ENCODE data around the gene PUS7. TPM values are rescaled to one million over a fixed set of nuclear protein-coding genes. Genes with fewer than 3 reads are reported as not detected.

The PUS7 gene
- polyA plus RNA-seq, 1 of the 3 experiments (the other 2 are of a cell fraction) = 18.8 TPM

DNA sequence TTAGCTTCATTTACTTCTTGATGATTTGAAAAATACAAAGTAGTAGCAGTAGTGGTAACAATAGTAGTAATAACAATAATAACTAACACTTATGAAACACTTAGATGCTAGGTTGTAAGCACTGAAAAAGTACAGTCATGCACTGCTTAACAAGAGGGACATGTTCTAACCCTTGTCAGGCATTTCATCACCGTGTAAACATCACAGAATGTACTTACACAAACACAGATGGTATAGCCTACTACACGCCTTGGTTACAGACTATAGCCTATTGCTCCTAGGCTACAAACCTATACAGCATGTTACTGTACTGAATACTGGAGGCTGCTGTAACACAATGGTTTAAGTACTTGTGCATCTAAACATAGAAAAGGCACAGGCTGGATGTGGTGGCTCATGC lies 60.6 kb downstream of the PUS7 start:
- Histone ChIP-seq H3K9me2 (no peaks in the 10 kb centered on the region), H3K36me3 (replicated peaks in 1 of 2; ENCODE audit: control insufficient read depth in 1 of 2, insufficient read depth in 2 of 2, low read length in 1 of 2) (peaks cover 26 to 48% of the 10 kb centered on the region in 2 experiments), H3K4me1 (ENCODE audit: control insufficient read depth in 1 of 2, insufficient read depth in 2 of 2, low read depth in 1 of 2, low read length in 1 of 2) (no peaks in the 10 kb centered on the region), H3K9me3 (no peaks in the 10 kb centered on the region), H2AFZ (ENCODE audit: low read depth) (no peak overlapping the region), H3K79me2 (ENCODE audit: insufficient read depth) (no peaks in the 10 kb centered on the region), H3K4me3 (ENCODE audit: low read depth in 2 of 2, low read length in 1 of 2) (no peak overlapping the region), H4K20me1 (ENCODE audit: insufficient read depth) (no peaks in the 10 kb centered on the region), H3K4me2 (no peak overlapping the region), H3K27ac (ENCODE audit: low read depth in 2 of 2, low read length in 1 of 2) (no peak overlapping the region), H3K27me3 (ENCODE audit: insufficient read depth) (no peaks in the 10 kb centered on the region), H3F3A (replicated peaks; ENCODE audit: insufficient read depth) (peaks cover 14% of the 10 kb centered on the region), H3K9ac (no peak overlapping the region)
- TF ChIP-seq TAF1 (IDR thresholded peaks at IDR 0.05; ENCODE audit: borderline replicate concordance, low read depth, low read length) = no peak
- no peak for TF ChIP-seq SMC3 (IDR thresholded peaks at IDR 0.05; ENCODE audit: low read depth, low read length)
- TF ChIP-seq, protein P1, sequence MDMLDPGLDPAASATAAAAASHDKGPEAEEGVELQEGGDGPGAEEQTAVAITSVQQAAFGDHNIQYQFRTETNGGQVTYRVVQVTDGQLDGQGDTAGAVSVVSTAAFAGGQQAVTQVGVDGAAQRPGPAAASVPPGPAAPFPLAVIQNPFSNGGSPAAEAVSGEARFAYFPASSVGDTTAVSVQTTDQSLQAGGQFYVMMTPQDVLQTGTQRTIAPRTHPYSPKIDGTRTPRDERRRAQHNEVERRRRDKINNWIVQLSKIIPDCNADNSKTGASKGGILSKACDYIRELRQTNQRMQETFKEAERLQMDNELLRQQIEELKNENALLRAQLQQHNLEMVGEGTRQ (IDR thresholded peaks at IDR 0.05; ENCODE audit: borderline replicate concordance, low read depth, low read length) = no peak
- no peak for DNase-seq
- ChIA-PET CTCF (interaction anchor here (0.8 to 1.0 kb wide), 2 partner anchors 22 to 60 kb away, joined by 3 read pairs; no protein-coding TSS in a partner anchor), POLR2A (no interaction called here)
- 95% methylated on average over 2 of the region's 2 CpGs for WGBS (ENCODE audit: low lambda C conversion rate)

DNA sequence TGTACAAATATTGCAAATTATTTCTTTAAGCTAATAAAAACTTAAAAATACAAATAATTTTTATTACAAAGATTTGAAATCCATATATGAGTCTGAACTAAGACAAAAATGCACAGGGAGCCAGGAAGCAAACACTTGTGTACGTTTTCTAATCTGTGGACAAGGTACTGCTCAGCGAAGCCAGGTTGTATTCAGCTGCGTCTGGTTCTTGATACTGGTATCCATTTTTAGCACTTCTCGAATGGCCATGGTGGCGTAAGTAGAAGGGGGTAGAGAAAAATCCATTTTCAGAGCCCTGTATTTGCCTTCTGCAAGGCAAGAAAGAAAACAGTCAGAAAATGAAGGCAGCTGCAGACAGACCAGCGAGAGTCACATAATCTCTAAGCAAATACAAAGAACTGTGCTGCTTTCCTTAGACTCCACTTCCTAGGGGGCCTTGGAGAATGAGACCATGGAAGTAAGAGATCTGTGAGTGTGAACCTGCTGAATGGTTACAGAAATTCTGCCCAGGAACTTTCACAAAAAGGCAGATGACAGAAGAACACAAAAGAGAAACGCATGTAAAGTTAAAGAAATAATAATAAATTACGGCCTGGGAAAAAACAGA lies 64.3 kb downstream of the PUS7 start:
- ChIA-PET POLR2A (no interaction called here), CTCF (interaction anchor here (0.6 to 1.1 kb wide), 3 partner anchors 27 to 69 kb away, joined by 3 to 6 read pairs (median 5); partner anchors contain the start of gene SRPK2)
- Histone ChIP-seq H3K4me2 (no peak overlapping the region), H3K4me1 (ENCODE audit: control insufficient read depth in 1 of 2, insufficient read depth in 2 of 2, low read depth in 1 of 2, low read length in 1 of 2) (peaks cover 0 to 19% of the 10 kb centered on the region in 2 experiments; a peak in 3 of 4 replicates), H3K27me3 (ENCODE audit: insufficient read depth) (no peaks in the 10 kb centered on the region), H3F3A (replicated peaks; ENCODE audit: insufficient read depth) (peaks cover 28% of the 10 kb centered on the region), H3K4me3 (ENCODE audit: low read depth in 2 of 2, low read length in 1 of 2) (no peak overlapping the region), H3K9me3 (no peaks in the 10 kb centered on the region), H4K20me1 (ENCODE audit: insufficient read depth) (no peaks in the 10 kb centered on the region), H3K9ac (no peak overlapping the region), H3K36me3 (replicated peaks in 1 of 2; ENCODE audit: control insufficient read depth in 1 of 2, insufficient read depth in 2 of 2, low read length in 1 of 2) (peaks cover 25 to 41% of the 10 kb centered on the region in 2 experiments), H3K27ac (ENCODE audit: low read depth in 2 of 2, low read length in 1 of 2) (no peak overlapping the region), H3K9me2 (no peaks in the 10 kb centered on the region), H3K79me2 (ENCODE audit: insufficient read depth) (no peaks in the 10 kb centered on the region), H2AFZ (ENCODE audit: low read depth) (no peak overlapping the region)
- DNase-seq = no peak
- TF ChIP-seq, protein P1 (IDR thresholded peaks at IDR 0.05; ENCODE audit: borderline replicate concordance, low read depth, low read length) = no peak
- 95% methylated on average over 8 of the region's 8 CpGs for WGBS (ENCODE audit: low lambda C conversion rate)

DNA sequence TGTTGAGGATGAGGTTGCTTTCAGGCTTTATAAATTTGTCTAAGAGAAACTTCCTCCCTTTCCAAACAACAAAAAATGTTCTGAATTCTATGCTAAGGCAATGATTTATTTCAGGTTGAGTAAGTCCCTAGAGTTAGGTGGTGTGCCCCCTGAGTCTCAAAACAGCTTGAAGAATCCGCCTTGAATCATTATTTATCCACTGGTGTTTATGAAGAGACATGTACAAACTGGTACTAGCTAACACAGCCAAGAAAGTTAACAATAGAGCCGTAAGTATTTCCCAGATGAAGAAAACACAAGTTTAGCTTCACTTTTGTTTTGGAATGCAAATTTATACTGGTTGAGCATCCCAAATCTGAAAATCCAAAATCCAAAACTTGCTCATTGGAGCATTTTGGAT lies 67.2 kb downstream of the PUS7 start:
- H3K9ac ChIP-seq = peak overlapping the region; percentile 4; the same call in 1 of the 2 replicates
- no peak for TF ChIP-seq FOXJ3 (CRISPR knock-in tag; IDR thresholded peaks at IDR 0.05)
- no peak for TF ChIP-seq RXRA (IDR thresholded peaks at IDR 0.05; ENCODE audit: borderline replicate concordance, low read depth)
- TF ChIP-seq RFX5 (IDR thresholded peaks at IDR 0.05; ENCODE audit: low read length) = no peak
- TF ChIP-seq EZH2phosphoT487 (IDR thresholded peaks at IDR 0.05; ENCODE audit: borderline replicate concordance, low read depth) = no peak
- TF ChIP-seq, protein P2, sequence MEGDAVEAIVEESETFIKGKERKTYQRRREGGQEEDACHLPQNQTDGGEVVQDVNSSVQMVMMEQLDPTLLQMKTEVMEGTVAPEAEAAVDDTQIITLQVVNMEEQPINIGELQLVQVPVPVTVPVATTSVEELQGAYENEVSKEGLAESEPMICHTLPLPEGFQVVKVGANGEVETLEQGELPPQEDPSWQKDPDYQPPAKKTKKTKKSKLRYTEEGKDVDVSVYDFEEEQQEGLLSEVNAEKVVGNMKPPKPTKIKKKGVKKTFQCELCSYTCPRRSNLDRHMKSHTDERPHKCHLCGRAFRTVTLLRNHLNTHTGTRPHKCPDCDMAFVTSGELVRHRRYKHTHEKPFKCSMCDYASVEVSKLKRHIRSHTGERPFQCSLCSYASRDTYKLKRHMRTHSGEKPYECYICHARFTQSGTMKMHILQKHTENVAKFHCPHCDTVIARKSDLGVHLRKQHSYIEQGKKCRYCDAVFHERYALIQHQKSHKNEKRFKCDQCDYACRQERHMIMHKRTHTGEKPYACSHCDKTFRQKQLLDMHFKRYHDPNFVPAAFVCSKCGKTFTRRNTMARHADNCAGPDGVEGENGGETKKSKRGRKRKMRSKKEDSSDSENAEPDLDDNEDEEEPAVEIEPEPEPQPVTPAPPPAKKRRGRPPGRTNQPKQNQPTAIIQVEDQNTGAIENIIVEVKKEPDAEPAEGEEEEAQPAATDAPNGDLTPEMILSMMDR (IDR thresholded peaks at IDR 0.05) = no peak
- TF ChIP-seq YY1 (IDR thresholded peaks at IDR 0.05; ENCODE audit: low read depth) = no peak
- TF ChIP-seq EP300 (IDR thresholded peaks at IDR 0.05; ENCODE audit: borderline replicate concordance in 1 of 2, low read depth in 1 of 2, low read length in 1 of 2) = no peak
- no peak for TF ChIP-seq NRF1 (IDR thresholded peaks at IDR 0.05; ENCODE audit: low read depth, low read length)
- TF ChIP-seq GABPA (IDR thresholded peaks at IDR 0.05; ENCODE audit: low read depth) = no peak
- TF ChIP-seq, protein P3, sequence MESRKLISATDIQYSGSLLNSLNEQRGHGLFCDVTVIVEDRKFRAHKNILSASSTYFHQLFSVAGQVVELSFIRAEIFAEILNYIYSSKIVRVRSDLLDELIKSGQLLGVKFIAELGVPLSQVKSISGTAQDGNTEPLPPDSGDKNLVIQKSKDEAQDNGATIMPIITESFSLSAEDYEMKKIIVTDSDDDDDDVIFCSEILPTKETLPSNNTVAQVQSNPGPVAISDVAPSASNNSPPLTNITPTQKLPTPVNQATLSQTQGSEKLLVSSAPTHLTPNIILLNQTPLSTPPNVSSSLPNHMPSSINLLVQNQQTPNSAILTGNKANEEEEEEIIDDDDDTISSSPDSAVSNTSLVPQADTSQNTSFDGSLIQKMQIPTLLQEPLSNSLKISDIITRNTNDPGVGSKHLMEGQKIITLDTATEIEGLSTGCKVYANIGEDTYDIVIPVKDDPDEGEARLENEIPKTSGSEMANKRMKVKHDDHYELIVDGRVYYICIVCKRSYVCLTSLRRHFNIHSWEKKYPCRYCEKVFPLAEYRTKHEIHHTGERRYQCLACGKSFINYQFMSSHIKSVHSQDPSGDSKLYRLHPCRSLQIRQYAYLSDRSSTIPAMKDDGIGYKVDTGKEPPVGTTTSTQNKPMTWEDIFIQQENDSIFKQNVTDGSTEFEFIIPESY (IDR thresholded peaks at IDR 0.05; ENCODE audit: borderline replicate concordance, low read depth) = no peak
- TF ChIP-seq JUND (IDR thresholded peaks at IDR 0.05) = no peak
- no peak for TF ChIP-seq GATA2 (CRISPR knock-in tag; IDR thresholded peaks at IDR 0.05)

More for the DNA sequence above, 67.2 kb downstream of the PUS7 start:
- H3K4me2 ChIP-seq = peak overlapping the region; percentile 54; the same call in 1 of the 2 replicates
- peaks cover 0 to 19% of the 10 kb centered on the region in 2 experiments; a peak in 3 of 4 replicates for H3K4me1 ChIP-seq (ENCODE audit: control insufficient read depth in 1 of 2, insufficient read depth in 2 of 2, low read depth in 1 of 2, low read length in 1 of 2)
- ChIA-PET CTCF (interaction anchor here (0.7 to 2.0 kb wide), 8 partner anchors 11 to 473 kb away, joined by 3 to 9 read pairs (median 4); no protein-coding TSS in a partner anchor), POLR2A (no interaction called here)
- no peaks in the 10 kb centered on the region for H3K79me2 ChIP-seq (ENCODE audit: insufficient read depth)
- no peaks in the 10 kb centered on the region for H4K20me1 ChIP-seq (ENCODE audit: insufficient read depth)
- DNase-seq = no peak
- H3K27ac ChIP-seq (ENCODE audit: low read depth in 2 of 2, low read length in 1 of 2) = peak overlapping the region; percentile 50 to 66; a peak in 3 of 4 replicates
- H3K36me3 ChIP-seq (replicated peaks in 1 of 2; ENCODE audit: control insufficient read depth in 1 of 2, insufficient read depth in 2 of 2, low read length in 1 of 2) = peaks cover 19 to 24% of the 10 kb centered on the region in 2 experiments
- no peak overlapping the region for H3K4me3 ChIP-seq (ENCODE audit: low read depth in 2 of 2, low read length in 1 of 2)
- H3K27me3 ChIP-seq (ENCODE audit: insufficient read depth) = no peaks in the 10 kb centered on the region
- H3K9me2 ChIP-seq = no peaks in the 10 kb centered on the region
- H3K9me3 ChIP-seq = no peaks in the 10 kb centered on the region
- WGBS (ENCODE audit: low lambda C conversion rate) = 93% methylated on average over 2 of the region's 2 CpGs
- H2AFZ ChIP-seq (ENCODE audit: low read depth) = no peak overlapping the region
- peaks cover 28% of the 10 kb centered on the region for H3F3A ChIP-seq (replicated peaks; ENCODE audit: insufficient read depth)
